HG03442 (cell line): ENCODE results near the gene PDLIM3.
A peak's percentile ranks its signal among the peaks of the same experiment; 100 is the strongest.
"Not testable (repeated sequence)": the region's sequence is repeated elsewhere in the genome, so short reads cannot be mapped to it uniquely, and the experiment has no call there.

ENCODE experiments used
- ATAC-seq: cut with Tn5 transposase; IDR thresholded peaks from one replicate; pipeline ENCODE4 v1.9.1; 2021; ENCODE audit warnings: mild to moderate bottlenecking, moderate library complexity; ENCODE audit not compliant: unreplicated experiment

PDLIM3 gene

DNA sequence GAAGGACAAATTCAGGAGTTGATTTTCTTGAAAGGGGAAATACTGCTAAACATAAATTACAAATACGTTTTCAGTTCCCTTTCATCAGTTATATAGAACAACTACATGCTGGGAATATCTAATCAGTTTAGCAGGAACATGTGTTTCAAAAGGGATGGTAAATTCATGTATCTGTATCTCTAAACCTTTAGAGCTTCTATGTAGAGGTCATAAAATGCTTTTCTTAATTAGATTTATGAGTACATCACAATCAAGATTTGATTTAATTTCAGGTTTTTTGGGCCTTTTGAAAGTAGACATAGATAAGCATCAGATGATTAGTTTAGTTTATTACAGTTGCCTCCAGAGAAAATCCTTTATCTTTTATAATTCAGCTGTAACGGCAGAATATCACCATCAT, 12.9 kb downstream of the PDLIM3 start:
- ATAC-seq, result no peak

DNA sequence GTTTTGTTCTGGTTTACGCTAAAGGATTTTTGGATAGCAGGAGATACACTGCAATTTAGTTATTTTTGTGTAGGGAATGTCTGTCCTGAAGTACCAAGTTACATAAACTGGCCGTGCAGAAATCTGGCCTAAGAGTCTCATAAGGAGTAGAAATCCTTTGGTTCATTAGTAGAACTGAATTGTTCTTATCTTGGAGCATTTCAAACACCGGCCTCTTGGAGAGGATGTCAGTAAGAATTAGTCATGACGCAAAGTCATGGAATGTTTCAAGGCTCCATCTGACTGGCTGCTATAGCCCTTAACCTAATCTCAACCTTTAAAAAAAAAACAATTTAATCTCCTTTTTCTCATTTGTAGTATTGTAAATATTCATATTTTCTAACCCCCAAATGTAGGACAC, 15.2 kb downstream of the PDLIM3 start:
- no peak for ATAC-seq

DNA sequence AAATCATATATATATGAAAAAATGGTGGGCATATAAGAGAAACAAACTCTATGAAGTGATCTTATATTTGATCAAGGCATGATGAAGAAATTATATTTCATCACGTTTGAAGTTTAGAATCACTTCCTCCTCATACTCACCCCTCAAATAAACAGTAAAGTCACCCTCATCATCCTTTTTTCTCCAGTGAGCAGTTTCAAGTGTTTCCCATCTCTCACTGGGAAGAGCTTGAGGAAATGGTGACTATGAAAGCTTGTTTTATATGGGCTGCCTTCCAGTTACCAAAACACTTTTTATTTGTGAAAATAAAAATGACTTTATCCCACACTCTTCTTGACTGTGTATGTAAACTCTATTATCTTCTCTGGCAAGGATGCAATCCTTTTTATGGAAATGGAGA, 16.8 kb downstream of the PDLIM3 start:
- no peak for ATAC-seq

DNA sequence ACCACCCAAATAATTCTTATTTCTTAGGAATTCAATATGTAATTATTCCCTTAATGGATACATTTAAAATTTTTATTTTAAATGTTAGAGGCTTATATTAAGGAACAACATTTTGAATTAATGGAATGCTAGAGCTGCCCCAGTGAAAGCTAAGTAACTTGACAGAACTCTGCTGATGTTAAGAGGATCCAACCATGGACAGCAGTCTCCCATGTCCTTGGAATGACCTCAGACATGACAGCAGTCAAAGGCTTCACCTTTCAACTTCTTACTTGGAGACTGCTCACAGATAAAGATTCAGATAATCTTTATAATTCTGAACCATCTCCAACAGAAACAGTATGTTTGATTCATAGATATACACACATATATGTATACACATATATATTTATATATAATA, 17.2 kb downstream of the PDLIM3 start:
- ATAC-seq, result no peak

DNA sequence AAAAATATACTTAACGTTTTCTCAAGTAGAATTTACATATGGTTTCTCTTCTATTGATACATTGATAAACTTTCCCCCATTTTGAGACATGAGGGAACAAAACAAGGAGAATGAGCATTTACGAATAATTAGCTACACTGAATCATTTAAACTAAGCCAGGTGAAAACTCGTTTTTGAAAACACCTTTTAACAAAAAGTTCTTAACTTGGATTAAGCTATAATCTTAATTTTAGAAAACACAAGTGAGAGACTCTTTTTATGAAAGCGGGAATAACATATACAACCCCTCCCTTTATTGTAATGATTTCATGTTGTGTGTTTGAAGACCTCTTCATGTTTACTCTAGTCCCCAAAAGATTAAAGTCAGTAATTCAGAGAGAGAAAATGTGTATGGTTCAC, 20.1 kb downstream of the PDLIM3 start:
- no peak for ATAC-seq

DNA sequence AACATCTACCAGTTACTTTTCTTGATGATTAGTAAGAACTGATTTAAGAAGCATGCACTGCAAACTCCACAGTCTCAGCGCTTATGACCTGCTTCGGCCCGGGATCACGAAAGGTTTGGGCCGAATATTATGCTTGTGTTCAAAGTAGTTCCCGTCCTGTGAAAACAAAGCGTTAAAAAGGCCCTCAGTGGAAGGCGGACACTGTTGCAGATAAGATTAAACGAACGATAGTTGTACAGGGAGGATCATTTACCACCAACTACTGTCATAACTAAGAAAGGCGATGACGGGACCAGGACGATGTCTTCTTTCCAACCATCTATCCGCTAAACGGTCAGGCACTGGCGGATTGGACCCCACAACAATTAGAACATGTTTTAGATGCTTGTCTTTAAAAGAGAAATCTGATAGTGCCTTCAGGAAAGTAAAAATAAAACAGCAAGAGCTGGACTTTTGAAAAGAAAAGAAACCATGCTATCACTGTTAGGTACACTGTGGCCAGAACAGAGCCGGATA, 21.1 kb downstream of the PDLIM3 start:
- no peak for ATAC-seq

DNA sequence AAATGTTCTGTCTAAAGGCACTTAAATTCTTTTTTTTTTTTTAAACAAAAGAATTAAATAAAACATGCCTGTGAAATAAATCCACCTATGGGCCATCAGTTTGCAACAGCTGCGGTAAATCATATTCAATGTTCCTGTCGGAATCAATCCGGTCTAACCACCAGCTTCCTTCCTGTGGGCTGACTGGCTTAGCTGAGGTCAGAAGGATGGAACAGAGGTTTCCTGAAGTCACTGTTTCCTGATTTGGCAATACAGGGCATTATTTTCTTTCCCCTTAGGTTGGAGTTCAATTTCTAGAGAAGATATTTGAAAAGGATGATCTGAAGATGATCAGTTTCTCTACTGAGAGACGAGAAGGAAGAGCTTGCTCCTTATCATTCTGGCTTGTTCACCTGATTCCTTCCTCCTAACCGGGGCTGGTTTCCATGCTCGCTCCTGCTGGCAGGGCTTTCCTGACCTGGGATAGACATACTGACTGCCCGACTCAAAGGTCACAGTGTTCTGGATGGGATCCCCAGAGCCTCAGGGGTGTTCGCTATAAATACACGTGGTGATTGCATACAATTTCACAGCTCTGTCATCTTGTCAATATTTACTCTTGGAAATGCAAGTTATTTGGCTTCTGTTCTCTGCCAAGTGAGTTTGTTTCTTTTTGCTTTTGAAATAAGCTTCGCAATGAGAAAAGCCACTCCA, 21.7 kb downstream of the PDLIM3 start:
- ATAC-seq, result no peak

DNA sequence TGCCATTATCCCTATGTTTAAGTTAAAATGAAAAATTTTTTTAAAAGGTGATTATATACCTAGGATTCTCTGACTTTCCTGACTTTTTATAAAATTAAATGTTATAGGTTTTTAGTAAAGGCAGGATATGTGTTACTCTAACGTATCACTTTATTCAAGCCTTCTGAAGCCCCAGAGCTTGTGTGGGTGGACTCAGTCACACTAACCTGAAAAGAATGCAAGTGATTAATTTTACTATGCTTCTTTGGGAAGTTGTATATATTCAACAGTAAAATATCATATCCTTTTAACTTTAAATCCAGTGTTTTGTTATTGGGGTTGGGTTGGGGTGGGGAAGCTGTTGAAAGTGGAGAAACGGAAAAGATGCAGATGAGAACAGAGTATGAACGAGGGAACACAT, 22.8 kb downstream of the PDLIM3 start:
- ATAC-seq, result no peak

DNA sequence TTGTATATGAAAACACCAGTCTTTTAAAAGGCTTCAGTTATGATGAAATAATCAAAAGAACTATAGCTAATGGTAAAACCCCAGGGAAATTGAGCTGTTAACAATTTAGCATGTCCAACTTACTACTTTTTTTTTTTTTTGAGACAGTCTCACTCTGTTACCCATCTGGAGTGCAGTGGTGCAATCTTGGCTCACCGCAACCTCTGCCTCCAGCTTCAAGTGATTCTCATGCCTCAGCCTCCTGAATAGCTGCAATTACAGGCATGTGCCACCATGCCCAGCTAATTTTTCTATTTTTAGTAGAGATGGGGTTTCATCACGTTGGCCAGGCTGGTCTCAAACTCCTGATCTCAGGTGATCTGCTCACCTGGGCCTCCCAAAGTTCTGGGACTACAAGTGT, 24.1 kb downstream of the PDLIM3 start:
- not testable (repeated sequence) for ATAC-seq

DNA sequence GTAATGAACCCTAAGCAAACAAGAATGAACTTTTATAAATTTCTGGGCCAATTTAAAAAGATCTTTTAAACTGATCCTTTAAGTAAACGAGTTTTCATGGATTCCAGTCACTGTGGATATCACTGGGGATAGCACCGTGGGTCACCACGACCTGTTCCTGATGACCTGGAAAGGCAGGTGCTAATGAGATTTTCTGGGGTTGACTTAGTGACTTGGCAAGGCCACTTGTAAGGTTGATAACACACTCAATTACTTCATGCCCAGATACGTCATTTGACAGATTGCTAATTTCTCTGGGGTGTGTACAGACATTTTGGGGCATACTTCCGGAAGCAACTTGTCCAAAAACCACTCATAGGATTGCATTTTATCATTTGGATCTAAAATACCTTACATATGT, 24.5 kb downstream of the PDLIM3 start:
- no peak for ATAC-seq

DNA sequence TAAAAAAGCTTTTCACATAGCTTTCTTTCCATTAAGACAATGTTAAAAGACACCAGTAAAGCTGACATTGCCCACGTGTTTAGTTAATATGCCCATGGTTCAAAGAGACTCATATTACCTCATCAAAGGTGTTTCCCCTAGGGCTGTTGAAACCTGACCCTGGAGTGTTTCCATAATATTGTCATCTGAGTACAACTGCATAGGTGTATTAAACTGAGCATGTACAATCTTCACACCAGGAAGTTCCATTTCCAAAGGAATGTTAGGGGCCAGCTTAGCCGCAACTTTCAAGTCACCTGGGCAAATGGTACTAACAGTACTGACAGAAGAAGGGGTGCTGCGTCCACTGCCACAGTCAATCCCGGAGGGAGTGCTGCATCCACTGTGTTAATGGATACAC, 27.1 kb downstream of the PDLIM3 start:
- ATAC-seq, result no peak

DNA sequence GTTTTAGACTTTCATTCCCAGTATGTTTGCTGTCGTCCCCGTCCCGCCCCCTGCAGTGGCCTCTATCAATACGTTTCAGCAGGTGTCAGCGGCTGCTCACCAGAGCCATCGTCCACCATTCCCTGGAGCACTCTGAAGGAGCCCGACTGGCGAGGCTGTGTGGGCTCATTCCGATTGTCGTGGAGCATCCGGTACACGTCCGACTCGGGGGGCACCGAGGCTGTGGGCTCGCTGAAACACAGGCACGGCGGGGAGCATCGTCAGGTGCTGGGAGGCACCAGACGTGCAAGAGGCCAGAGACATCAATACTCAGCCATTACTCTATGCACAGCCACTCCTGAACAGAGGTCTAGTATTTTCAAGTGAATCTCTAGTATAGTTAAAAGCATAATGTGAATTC, 28.9 kb downstream of the PDLIM3 start:
- ATAC-seq, result no peak

DNA sequence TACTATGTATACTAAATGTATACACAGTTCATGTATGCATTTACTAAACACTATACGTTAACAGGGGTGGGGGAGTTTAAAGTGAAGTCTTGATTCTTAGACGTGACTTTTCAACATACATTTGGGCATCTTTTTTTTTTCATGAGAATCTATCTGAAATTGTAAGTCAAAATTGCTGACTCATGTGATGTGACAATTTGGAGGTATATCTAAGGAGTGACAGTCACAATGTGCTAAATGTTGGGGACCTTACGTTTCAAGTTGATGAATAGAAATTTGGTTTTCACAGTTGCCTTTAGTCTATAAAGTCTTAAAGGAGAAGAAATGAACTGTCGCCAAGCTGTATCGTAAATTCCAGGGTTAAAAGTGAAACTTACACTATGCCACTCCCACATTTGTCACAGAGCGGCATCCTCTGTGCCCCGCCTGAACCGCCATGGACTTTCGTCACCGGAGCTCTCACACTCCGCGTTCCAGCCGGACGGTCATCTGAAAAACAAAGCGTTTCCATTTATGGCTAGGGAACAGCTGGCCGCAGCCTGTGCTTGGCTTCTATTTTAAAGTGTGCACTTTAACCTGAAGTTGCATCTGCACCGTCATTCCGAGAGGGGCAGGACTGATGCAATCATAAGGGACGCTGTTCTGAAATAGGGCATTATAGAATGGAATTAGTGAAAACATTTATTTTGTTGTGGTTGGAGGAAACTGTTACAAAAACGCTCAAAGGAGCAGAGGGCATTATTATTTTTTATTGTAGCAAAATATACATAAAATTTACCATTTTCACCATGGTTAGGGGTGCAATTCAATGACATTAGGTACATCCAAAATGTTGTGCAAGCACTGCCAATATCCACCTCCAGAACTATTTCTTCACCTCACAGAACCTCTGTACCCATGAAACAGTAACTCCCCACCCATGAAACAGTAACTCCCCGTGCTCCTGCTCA, 30.9 kb downstream of the PDLIM3 start:
- ATAC-seq, result no peak

DNA sequence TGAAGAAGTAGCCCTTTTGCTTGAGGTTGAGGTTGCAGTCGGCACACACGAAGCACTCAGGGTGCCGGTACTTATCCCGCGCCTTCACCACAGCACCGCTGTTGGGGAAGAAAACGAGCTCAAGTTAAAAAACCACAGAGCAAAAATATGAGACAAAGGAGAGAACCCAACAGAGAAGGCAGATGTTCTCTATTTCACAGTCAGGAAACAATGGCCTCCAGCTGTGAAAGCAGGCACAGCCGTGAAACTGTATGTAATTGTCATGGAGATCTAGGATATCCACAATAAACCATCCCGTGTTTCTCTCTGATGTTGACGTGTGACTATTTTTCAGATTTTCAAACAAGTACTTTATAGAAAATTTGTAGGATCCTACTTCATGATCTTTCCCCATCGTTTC, 32.9 kb downstream of the PDLIM3 start:
- no peak for ATAC-seq

DNA sequence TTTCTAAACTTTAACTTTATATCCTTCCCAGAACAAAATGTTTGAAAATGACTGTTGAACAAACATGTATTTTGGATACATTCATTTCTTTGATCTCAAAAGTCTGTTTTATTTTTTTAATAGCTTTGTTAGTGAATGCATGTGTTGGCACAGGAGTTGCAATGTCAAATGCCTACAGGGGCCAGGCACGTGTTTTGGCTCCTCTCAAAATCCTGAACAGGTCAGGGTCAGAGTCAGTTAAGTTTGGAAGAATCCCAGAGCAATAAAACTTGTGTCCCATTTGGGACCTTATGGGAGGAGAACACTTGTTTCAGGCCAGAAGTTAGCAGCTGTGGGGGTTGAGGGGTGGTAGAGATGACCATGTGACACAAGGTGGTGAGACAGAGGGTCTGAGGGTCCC, 34.7 kb downstream of the PDLIM3 start:
- ATAC-seq, result no peak

DNA sequence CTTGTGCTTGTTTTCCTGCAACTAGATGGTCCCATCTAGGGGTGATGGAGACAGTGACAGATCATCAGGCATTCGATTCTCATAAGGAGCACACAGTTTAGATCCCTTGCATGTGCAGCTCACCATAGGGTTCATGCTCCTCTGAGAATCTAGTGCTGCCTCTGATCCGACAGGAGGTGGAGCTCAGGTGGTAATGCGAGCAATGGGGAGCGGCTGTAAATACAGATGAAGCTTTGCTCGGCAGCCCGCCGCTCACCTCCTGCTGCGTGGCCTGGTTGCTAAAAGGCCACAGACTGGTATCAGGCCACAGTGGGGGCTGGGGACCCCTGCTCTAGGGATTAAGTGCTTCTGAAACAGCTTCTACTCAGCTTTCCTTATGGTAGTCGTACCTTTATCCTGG, 35.3 kb downstream of the PDLIM3 start:
- no peak for ATAC-seq

DNA sequence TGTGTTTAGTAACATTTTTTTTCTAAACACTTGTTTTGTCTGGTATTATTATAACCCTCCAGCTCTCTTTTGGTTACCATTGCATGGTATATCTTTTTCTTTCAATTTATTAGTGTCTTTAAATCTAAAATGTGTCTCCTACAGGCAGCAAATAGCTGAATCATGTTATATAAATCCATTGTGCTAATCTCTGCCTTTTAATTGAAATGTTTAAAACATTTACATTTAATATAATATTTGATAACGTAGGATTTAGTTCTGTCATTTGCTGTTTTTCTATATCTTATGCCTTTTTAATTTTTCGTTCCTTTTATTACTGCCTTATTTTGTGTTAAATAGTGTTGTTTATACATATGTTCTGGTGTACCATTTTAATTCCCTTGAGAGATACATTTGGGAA, 46.7 kb downstream of the PDLIM3 start:
- no peak for ATAC-seq

DNA sequence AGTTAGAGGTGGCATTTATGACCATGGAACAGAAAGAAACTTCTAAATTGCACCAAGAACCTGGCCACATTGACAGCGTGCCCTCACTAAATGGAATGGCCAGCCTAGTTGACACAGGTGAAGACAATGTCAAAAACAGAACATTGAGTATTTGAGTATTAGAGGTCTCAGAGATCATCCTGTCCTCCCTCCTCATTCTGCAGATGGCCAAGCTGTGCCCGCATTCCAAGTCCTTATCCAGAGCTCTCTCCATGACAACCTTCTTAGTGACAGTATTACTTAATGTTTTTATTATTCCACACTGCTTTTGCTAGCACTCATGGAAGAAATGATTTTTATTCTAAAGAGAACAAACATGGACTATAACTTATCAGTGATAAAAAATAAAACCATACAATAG, 53.9 kb downstream of the PDLIM3 start:
- ATAC-seq, result no peak

DNA sequence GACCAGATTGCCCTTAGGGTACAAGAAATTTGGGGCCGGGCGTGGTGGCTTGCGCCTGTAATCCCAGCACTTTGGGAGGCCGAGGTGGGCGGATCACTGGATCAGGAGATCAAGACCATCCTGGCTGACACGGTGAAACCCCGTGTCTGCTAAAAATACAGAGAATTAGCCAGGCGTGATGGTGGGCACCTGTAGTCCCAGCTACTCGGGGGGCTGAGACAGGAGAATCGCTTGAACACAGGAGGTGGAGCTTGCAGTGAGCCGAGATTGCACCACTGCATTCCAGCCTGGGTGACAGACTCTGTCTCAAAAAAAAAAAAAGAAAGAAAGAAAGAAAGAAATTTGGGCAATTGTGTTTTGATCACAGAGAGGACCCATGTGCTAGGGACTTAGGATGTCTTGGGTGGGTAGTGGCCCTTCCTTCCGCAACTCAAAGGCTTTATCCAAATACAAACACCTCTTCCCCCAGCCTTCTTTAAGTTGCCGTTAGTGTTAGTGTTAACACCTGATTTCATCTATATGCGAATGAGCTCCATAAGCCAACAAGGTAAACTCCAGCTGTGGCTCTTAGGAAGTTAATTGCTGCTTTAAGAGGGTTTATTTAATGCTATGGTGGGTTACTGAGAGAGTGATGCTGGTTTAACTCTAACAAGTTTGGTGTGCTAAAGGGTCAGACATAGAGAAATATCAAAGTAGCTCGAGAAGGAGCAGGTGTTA, 55.1 kb downstream of the PDLIM3 start:
- peak; percentile 10 for ATAC-seq

DNA sequence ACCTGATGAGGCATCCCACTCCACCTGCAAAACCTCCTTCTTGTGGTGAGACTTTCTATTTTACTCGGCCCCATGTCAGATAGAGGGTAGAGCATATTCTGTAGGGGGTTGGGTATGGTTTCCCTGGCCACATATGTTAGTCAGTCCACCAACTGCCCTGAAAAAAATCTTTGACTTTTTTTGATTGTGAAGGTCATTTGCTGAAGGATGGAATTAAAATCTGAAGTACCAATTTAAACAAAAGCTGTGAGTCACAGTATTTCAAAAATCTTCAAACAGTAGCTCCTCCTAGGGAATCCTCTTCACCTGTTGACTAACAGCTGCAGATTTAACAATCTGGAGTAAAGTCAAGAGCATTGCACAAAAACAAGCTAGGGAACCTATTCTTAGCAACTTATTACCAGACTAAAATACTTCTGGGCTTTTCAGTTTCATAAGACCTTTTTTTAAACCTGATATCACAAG, 55.8 kb downstream of the PDLIM3 start:
- peak; percentile 94 for ATAC-seq

DNA sequence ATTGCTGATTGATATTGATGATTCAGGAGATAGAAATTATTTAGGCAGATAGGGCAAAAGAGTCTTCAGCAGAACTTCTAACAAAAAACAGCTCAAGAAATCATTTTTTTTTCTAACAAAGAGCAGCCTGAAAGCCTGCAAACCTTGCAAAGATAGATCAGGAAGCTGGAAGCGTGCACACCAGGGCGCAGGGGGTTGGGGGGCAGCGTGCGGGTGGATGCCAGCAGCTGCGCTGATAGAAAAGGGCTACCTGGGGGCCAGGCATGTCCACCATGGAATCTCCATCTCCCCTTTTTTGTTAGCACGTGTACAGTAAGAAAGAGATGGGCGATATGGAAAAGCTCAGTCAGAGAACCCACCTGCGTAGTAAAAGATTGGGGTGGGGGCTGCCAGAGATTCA, 62.1 kb downstream of the PDLIM3 start:
- no peak for ATAC-seq
